Activated T-helper 1 cell treated with anti-CD3 and anti-CD28 coated beads, Interleukin-2, amount 50 U/mL, for 16 hours (primary cell): ENCODE results near the gene GALR1.
"Not testable (repeated sequence)": the region's sequence is repeated elsewhere in the genome, so short reads cannot be mapped to it uniquely, and the experiment has no call there.

Experiments
- DNase-seq, 2 donors: peaks; one replicate each; pipeline ENCODE4 v3.0.0-alpha.2; 2020; ENCODE audit warnings: low read depth in 1 of 2, low spot score in 1 of 2

The GALR1 gene, protein sequence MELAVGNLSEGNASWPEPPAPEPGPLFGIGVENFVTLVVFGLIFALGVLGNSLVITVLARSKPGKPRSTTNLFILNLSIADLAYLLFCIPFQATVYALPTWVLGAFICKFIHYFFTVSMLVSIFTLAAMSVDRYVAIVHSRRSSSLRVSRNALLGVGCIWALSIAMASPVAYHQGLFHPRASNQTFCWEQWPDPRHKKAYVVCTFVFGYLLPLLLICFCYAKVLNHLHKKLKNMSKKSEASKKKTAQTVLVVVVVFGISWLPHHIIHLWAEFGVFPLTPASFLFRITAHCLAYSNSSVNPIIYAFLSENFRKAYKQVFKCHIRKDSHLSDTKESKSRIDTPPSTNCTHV

GRCh38 chr18:77249569-77250500, at the start of gene GALR1:
TSS of gene GALR1 (plus strand) at chr18:77249848. CDS start at chr18:77250549, 701 bp downstream.
- DNase-seq, result no peak

DNA sequence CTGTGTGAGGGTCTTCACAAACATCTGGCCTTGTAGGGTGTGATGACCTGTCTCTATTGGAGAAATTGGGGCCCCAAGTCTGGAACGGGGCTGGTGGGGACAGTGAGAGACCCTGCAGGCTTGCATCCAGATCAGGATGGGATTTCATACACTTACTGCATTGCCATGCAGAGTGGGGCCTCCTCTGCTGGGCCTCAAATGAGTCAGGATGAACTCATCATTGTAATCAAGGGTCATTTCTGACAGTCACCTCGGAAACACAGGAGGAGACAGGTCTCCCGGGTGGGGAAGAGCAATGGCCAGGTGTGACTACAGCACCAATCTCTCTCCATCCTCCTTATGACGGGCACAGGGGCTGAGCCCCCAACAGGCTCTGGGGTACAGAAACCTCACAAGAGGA, 48.1 kb upstream of the GALR1 start:
- no peak for DNase-seq

- DNase-seq, result no peak
Measured at GRCh38 chr18:77202329-77202728, 47.3 kb upstream of the GALR1 start.

GRCh38 chr18:77203071-77203470, 46.6 kb upstream of the GALR1 start:
- no peak for DNase-seq

- no peak for DNase-seq
Measured at GRCh38 chr18:77203851-77204250, 45.8 kb upstream of the GALR1 start.

DNA sequence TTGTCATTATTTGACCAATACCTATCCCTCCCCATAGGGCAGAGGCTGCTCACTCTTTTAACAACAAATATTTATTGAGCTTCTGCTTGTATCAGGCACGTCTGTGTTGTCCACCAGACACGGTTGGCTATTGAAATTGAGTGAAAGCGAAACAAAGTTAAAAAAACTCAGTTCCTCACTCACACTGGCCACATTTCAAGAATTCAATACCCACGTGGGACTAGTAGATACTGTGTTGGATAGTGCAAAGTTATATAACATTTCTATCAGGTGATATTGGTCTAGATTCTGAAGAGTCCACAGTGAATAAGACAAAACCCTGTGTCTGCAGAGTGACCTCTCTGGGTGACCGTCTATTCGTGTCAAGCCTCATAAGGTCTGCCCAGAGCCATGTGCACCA, 43.9 kb upstream of the GALR1 start:
- DNase-seq, result no peak

GRCh38 chr18:77206676-77207374, 42.8 kb upstream of the GALR1 start:
- no peak for DNase-seq

GRCh38 chr18:77207540-77207939, 42.1 kb upstream of the GALR1 start:
- peak in 1 of 2 donors; percentile 24 for DNase-seq

DNA sequence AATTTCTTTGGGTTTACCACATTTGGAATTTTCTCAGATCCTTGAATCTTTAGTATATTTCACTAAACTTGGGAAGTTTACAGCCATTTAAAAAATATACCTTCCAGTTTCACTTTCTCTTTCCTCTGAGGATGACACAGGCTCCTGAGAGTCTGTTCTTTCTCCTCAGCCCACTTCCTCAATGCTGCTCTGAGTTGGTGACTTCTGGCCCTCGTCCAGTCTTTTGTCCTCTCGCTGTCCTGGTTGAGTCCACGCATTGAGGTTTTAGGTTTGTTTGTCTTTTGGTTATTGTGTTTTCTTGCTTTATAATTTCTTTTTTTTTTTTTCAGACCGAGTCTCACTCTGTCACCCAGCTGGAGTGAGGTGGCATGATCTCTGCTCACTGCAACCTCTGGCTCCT, 40.7 kb upstream of the GALR1 start:
- no peak for DNase-seq

- no peak for DNase-seq
Measured at GRCh38 chr18:77209587-77209986, 40.1 kb upstream of the GALR1 start.

DNA sequence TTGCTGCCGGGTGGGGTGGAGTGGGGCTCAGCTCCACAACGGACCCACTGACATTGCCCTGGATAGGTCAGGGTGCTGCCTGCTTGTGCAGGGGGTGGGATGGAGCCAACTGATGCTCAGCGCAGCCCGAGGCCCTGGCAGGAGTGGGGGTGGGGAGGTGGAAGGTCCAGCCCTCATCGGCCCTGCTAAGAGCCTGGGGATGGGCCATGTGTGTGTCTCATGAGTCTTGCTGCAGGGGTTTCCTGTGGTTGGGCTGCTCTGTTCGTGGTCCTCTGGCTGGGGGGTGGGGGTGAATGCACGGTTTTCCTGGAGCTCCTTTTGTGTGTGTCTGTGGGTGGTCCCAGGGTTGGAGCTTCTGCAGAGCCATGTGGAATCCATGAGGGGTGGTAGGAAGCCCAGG, 39.4 kb upstream of the GALR1 start:
- no peak for DNase-seq

DNA sequence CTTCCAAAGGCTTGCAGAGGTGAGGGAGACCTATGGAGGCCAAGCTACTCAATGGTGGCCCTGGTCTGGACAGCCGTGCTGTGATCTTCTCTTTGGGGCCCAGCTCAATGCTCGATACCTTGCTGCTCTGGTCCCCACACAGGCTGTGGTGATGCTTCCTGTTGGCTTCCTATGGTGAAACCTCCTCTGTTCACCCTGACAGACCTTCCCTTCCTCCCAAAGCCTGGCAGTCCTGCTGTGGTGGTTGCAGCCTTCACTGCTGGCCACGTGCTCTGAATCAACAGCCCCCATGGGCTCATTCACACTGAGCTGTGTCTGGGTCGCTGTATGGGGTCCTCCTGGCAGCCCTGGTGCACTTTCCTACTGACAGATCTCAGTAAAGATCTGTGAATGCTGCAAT, 31.0 kb upstream of the GALR1 start:
- DNase-seq, result no peak

- no peak for DNase-seq
Measured at GRCh38 chr18:77220726-77221125, 28.9 kb upstream of the GALR1 start.

DNA sequence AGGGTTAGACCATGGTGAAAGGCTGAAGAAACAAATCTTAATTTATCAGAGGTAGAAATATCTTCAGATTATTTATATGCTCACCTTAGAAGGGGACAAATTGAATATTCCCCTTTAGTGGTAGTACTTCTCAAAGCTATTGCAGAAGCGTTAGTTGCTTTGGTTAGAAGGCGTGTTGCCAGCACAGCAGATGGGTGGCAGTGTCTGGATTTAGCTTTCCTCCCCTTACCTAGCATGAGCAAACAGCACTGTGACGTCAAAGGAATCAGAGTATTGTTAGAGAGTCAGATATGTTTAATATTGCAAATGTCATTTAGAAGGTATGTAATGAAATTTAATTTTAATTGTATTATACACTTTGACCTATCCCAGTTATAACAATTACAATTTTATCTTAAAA, 27.2 kb upstream of the GALR1 start:
- no peak for DNase-seq

- DNase-seq, result no peak
Measured at GRCh38 chr18:77223221-77223639, 26.4 kb upstream of the GALR1 start.

GRCh38 chr18:77223653-77224052, 26.0 kb upstream of the GALR1 start:
- DNase-seq, result no peak

DNA sequence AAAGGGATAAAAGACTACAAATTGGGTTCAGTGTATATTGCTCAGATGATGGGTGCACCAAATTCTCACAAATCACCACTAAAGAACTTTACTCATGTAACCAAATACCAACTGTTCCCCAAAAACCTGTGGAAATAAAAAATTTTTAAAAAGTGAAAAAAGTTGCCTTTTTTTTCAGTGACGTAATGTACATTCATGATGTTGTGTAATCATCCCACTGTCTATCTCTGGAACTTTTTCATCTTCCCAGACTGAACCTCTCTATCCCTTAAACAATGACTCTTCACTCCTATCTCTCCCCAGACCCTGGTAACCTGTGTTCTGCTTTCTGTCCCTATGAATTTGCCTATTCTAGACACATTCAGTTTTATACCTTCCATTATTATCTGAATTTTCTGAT, 19.0 kb upstream of the GALR1 start:
- DNase-seq, result no peak

GRCh38 chr18:77234504-77235365, 14.9 kb upstream of the GALR1 start:
- no peak for DNase-seq

GRCh38 chr18:77239285-77239684, 10.4 kb upstream of the GALR1 start:
- not testable (repeated sequence) for DNase-seq

DNA sequence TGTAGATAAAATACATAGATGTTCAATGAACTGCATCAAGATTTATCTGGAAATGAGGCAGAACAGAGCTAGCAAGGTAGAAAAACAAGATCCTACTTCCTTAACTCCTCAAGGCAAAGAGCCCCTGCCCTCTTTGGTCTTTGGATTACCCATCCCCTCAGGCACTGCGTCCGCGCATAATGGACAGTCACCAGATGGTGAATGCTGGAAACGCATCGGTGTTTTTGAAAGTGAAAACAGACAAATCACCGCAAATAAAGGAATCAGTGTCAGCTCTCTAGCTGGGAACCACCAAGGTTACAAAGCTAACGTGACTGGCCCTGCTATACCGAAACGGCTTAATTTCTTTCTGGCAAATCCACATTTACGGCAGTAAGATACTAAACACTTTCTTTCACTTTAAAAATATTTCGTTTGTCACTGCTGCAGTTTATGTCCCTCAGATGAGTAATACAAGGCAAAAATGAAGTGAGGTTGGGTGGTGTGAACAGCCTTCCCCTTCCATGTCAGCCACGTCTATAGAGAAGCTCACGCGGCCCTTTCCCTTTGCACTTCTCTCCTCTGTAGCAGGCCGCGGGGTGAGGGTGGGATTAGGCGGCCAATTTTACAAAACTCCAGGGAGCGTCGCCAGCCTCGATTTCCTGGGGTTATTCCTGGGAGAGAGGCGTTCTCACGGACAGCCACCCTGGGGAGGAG, 627 bp upstream of the GALR1 start:
- no peak for DNase-seq
